Psoas muscle (tissue), 8 donors: ENCODE measurements around the gene CCDC78. TPM values are rescaled to one million over a fixed set of nuclear protein-coding genes. Genes with fewer than 3 reads are reported as not detected.

ENCODE experiments used
- ATAC-seq, 4 donors: fragments of 200-7000 bp; cut with Tn5 transposase; one replicate each; pipeline ENCODE4 v1.9.1; 2020; ENCODE audit warnings: moderate library complexity in 3 of 4, mild to moderate bottlenecking in 2 of 4
- DNase-seq, 2 donors: peaks; one replicate each; pipeline ENCODE4 v3.0.0-alpha.2; 2020
- H3K27ac ChIP-seq: fragments of 200-600 bp; one replicate; pipeline ENCODE4 v1.8.0; 2022
- H3K27me3 ChIP-seq, 3 donors: fragments of 200-600 bp in 1 of 3; one replicate each; pipeline versions ENCODE4 v1.6.1 to v1.8.0; 2013 to 2022; ENCODE audit warnings: low read length in 2 of 3, mild to moderate bottlenecking in 2 of 3, moderate library complexity in 1 of 3; ENCODE audit not compliant: insufficient read depth in 3 of 3
- H3K36me3 ChIP-seq, 2 donors: fragments of 200-600 bp in 1 of 2; one replicate each; pipeline versions ENCODE4 v1.6.1 to v1.8.0; 2013 to 2022; ENCODE audit warnings: low read depth in 1 of 2, mild to moderate bottlenecking in 1 of 2, moderate library complexity in 1 of 2; ENCODE audit not compliant: insufficient read depth in 1 of 2
- H3K4me1 ChIP-seq: fragments of 200-600 bp; one replicate; pipeline ENCODE4 v1.8.0; 2022
- H3K4me3 ChIP-seq: fragments of 200-600 bp; one replicate; pipeline ENCODE4 v1.8.0; 2022; ENCODE audit warnings: mild to moderate bottlenecking
- H3K9me3 ChIP-seq: fragments of 200-600 bp; one replicate; pipeline ENCODE4 v1.8.0; 2022
- CTCF ChIP-seq: fragments of 200-600 bp; IDR thresholded peaks from one replicate; pipeline ENCODE4 v1.8.0; 2022; ENCODE audit warnings: antibody characterized with exemption
- WGBS, 3 donors: extraction: QIAGEN DNeasy Blood & Tissue Kit; methylation state at CpG; one replicate each; pipeline versions ENCODE4 v1.1.6 to v1.1.7; 2013; 5-methylcytosine and 5-hydroxymethylcytosine counted together
- intact Hi-C, 2 donors: fragments of 100-400 bp; cut with DNase I; formaldehyde crosslinking; loops; one replicate each; pipeline versions ENCODE4 v1.11.0 to v1.14.2; 2022
- polyA plus RNA-seq, 3 donors: library from polyadenylated mRNA; stranded (reverse); fragments of 200-250 nt; gene quantifications; one replicate each; pipeline ENCODE4 v1.2.3, GENCODE V29; 2013
- total RNA-seq, 4 donors: library from RNA; stranded (reverse); fragmentation: NEBNext Ultra II Directional in 2 of 4; extraction: Animal tissue kit (Norgen Biotek cat#: 25700) in 2 of 4; gene quantifications; one replicate each; pipeline versions ENCODE4 v1.2.1 to v1.2.4, GENCODE V29; 2021 to 2023
- donor health status: healthy with polysubstance abuse.
- donor health status: DM: no; HTN: no; CAD: no; lungs with moderate emphysema.
- donor health status: Bipolar disorder and iron deficiency.
- donor health status: healthy.
- donor health status: DM: yes; HTN: yes; CAD: no.
- donor health status: DM: no; HTN: no; CAD: no.
- donor health status: DM: no; HTN: no; CAD: no.
- donor health status: DM: yes; HTN: yes; CAD: no.

Gene CCDC78
- total and polyA plus RNA-seq, 7 donors: 0.11 to 0.16 (median 0.12) TPM; not detected in 4

- intact Hi-C loops: no loop called here
- TF ChIP-seq CTCF: no peak
- H3K4me1 ChIP-seq: no peaks in the 10 kb centered on the region
- 80 to 85% (median 82%) methylated on average over 19 of the region's 19 CpGs for WGBS, 3 donors
- no peak overlapping the region for H3K4me3 ChIP-seq
- no peaks in the 10 kb centered on the region for H3K36me3 ChIP-seq
- no peaks in the 10 kb centered on the region for H3K9me3 ChIP-seq
- peaks cover 0 to 97% (median 52%) of the 10 kb centered on the region in 3 donors for H3K27me3 ChIP-seq
- ATAC-seq (no peak), DNase-seq (no peak)
- H3K27ac ChIP-seq: no peak overlapping the region
Observed at GRCh38 chr16:702341-702740, 23.9 kb downstream of the CCDC78 start.

GRCh38 chr16:700684-701584 lies 25.3 kb downstream of the CCDC78 start:
- no peak for TF ChIP-seq CTCF
- Histone ChIP-seq H3K27me3 (peaks cover 0 to 95% (median 44%) of the 10 kb centered on the region in 3 donors), H3K36me3 (no peaks in the 10 kb centered on the region), H3K27ac (no peak overlapping the region), H3K4me3 (no peak overlapping the region), H3K4me1 (peaks cover under 1% of the 10 kb centered on the region), H3K9me3 (no peaks in the 10 kb centered on the region)
- intact Hi-C loops: no loop called here
- WGBS, 3 donors: 4 to 9% (median 5%) methylated on average over 40 to 76 of the region's 76 CpGs
- ATAC-seq: peak; percentile 65 to 78 (median 72)
- no peak for DNase-seq

GRCh38 chr16:698911-699671 lies 27.2 kb downstream of the CCDC78 start:
- Histone ChIP-seq H3K36me3 (no peaks in the 10 kb centered on the region), H3K4me1 (peaks cover 7% of the 10 kb centered on the region), H3K9me3 (no peaks in the 10 kb centered on the region), H3K27me3 (peaks cover 0 to 95% (median 48%) of the 10 kb centered on the region in 3 donors), H3K27ac (no peak overlapping the region), H3K4me3 (no peak overlapping the region)
- 66 to 70% (median 69%) methylated on average over 19 of the region's 19 CpGs for WGBS, 3 donors
- ATAC-seq (no peak), DNase-seq (no peak)
- intact Hi-C loops: no loop called here
- TF ChIP-seq CTCF: no peak

- 2 to 3% (median 3%) methylated on average over 58 to 71 of the region's 71 CpGs for WGBS, 3 donors
- peak in 1 of 2 donors; percentile 42 for DNase-seq
- Histone ChIP-seq H3K9me3 (no peaks in the 10 kb centered on the region), H3K36me3 (no peaks in the 10 kb centered on the region), H3K27ac (no peak overlapping the region), H3K4me1 (peaks cover 10% of the 10 kb centered on the region), H3K27me3 (peaks cover 0 to 85% (median 33%) of the 10 kb centered on the region in 3 donors), H3K4me3 (peak overlapping the region; percentile 30)
- peak; percentile 12 to 52 (median 30) for ATAC-seq
- TF ChIP-seq CTCF: no peak
- intact Hi-C loops: no loop called here
Observed at GRCh38 chr16:695355-696089, 30.7 kb downstream of the CCDC78 start.
